SU-DHL-6 (cell line): ENCODE data around the gene INPPL1.

Experiments
- H2AFZ ChIP-seq: fragments of 200-600 bp; sonication (generic); 2 replicates; pipeline ENCODE4 v1.6.1; 2014; ENCODE audit warnings: low read depth, mild to moderate bottlenecking, moderate library complexity, mixed read lengths, antibody characterized with exemption, low read length; ENCODE audit not compliant: severe bottlenecking
- H3F3A ChIP-seq: fragments of 200-600 bp; shearing (Covaris generic); 2 replicates; pipeline ENCODE4 v1.6.0; 2016; ENCODE audit warnings: antibody characterized with exemption, mild to moderate bottlenecking; ENCODE audit not compliant: insufficient read depth
- H3K27ac ChIP-seq: fragments of 200-600 bp; sonication (generic); 2 replicates; pipeline ENCODE4 v1.5.1; 2016; ENCODE audit warnings: low read depth, mild to moderate bottlenecking, low read length, moderate library complexity, mixed read lengths
- H3K27me3 ChIP-seq: fragments of 200-600 bp; sonication (generic), shearing (Covaris generic); 2 replicates; pipeline ENCODE4 v1.6.0; 2014; ENCODE audit warnings: mild to moderate bottlenecking, low read length
- H3K36me3 ChIP-seq: fragments of 200-600 bp; sonication (generic); 2 replicates; pipeline ENCODE4 v1.6.1; 2014; ENCODE audit warnings: mild to moderate bottlenecking, low read length, mixed read lengths
- H3K4me2 ChIP-seq: fragments of 300-600, 200-600 bp; shearing (Covaris generic), sonication (generic); 2 replicates; pipeline ENCODE4 v1.6.0; 2014; ENCODE audit warnings: low read length, low read depth, mild to moderate bottlenecking; ENCODE audit not compliant: poor library complexity, severe bottlenecking
- H3K4me3 ChIP-seq: fragments of 200-600 bp; sonication (generic); 2 replicates; pipeline ENCODE4 v1.5.1; 2014; ENCODE audit warnings: antibody characterized with exemption, low read length, mild to moderate bottlenecking, mixed read lengths; ENCODE audit not compliant: insufficient read depth, poor library complexity, severe bottlenecking
- H3K79me2 ChIP-seq: fragments of 200-600 bp; sonication (generic); 2 replicates; pipeline ENCODE4 v1.6.1; 2014; ENCODE audit warnings: mild to moderate bottlenecking, low read length, moderate library complexity; ENCODE audit not compliant: insufficient read depth
- H3K9ac ChIP-seq: fragments of 200-600 bp; sonication (generic); 2 replicates; pipeline ENCODE4 v1.7.0; 2014; ENCODE audit warnings: mild to moderate bottlenecking, low read length
- H3K9me2 ChIP-seq: fragments of 200-600 bp; sonication (generic); replicated peaks from 2 replicates; pipeline ENCODE4 v1.6.1; 2014; ENCODE audit warnings: low read length; ENCODE audit not compliant: insufficient read depth
- H3K9me3 ChIP-seq: fragments of 200-600 bp; sonication (generic); 2 replicates; pipeline ENCODE4 v1.6.1; 2014; ENCODE audit warnings: low read length, mixed read lengths; ENCODE audit not compliant: insufficient read depth
- H4K20me1 ChIP-seq: fragments of 200-600 bp; sonication (generic); 2 replicates; pipeline ENCODE4 v1.6.1; 2014; ENCODE audit warnings: low read depth, mild to moderate bottlenecking, antibody characterized with exemption, low read length, moderate library complexity, mixed read lengths
- EZH2phosphoT487 ChIP-seq: fragments of 200-600 bp; sonication (generic), shearing (Covaris generic); conservative IDR thresholded peaks from 2 replicates; pipeline ENCODE4 v1.6.1; 2018; ENCODE audit warnings: mild to moderate bottlenecking, antibody characterized with exemption, low read length, moderate library complexity, mixed read lengths
- TF ChIP-seq, protein P1 (sequence below): fragments of 200-600 bp; sonication (generic); IDR thresholded peaks from one replicate; pipeline ENCODE4 v1.5.1; 2017; ENCODE audit warnings: antibody characterized with exemption, mild to moderate bottlenecking, low read length, moderate library complexity; ENCODE audit not compliant: insufficient read depth, poor library complexity, severe bottlenecking

INPPL1 gene

DNA sequence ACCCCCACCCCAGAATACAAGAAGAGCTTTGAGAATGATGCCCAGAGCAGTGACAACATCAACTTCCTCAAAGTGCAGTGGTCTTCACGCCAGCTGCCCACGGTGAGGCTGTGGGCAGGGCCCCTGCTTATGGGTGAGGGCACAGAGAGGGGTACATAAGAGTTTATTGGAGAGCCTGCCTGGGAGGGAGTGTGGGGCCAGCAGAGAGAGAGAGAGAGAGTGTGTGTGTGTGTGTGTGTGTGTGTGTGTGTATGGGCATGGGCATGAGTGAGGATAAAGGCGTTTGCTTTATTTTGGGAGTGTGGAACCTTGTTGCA lies 9.9 kb downstream of the INPPL1 start:
- Histone ChIP-seq H3K79me2 (no peaks in the 10 kb centered on the region), H3K4me3 (no peak overlapping the region), H3K27ac (no peak overlapping the region), H3K36me3 (peaks cover 4% of the 10 kb centered on the region; the same call in 1 of the 2 replicates), H3K27me3 (no peaks in the 10 kb centered on the region), H4K20me1 (no peaks in the 10 kb centered on the region), H2AFZ (no peak overlapping the region), H3K4me2 (no peak overlapping the region), H3K9me3 (no peaks in the 10 kb centered on the region), H3K9ac (no peak overlapping the region), H3K9me2 (no peaks in the 10 kb centered on the region), H3F3A (peaks cover 6% of the 10 kb centered on the region)
- no peak for TF ChIP-seq EZH2phosphoT487
- TF ChIP-seq, protein P1, sequence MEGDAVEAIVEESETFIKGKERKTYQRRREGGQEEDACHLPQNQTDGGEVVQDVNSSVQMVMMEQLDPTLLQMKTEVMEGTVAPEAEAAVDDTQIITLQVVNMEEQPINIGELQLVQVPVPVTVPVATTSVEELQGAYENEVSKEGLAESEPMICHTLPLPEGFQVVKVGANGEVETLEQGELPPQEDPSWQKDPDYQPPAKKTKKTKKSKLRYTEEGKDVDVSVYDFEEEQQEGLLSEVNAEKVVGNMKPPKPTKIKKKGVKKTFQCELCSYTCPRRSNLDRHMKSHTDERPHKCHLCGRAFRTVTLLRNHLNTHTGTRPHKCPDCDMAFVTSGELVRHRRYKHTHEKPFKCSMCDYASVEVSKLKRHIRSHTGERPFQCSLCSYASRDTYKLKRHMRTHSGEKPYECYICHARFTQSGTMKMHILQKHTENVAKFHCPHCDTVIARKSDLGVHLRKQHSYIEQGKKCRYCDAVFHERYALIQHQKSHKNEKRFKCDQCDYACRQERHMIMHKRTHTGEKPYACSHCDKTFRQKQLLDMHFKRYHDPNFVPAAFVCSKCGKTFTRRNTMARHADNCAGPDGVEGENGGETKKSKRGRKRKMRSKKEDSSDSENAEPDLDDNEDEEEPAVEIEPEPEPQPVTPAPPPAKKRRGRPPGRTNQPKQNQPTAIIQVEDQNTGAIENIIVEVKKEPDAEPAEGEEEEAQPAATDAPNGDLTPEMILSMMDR: no peak

DNA sequence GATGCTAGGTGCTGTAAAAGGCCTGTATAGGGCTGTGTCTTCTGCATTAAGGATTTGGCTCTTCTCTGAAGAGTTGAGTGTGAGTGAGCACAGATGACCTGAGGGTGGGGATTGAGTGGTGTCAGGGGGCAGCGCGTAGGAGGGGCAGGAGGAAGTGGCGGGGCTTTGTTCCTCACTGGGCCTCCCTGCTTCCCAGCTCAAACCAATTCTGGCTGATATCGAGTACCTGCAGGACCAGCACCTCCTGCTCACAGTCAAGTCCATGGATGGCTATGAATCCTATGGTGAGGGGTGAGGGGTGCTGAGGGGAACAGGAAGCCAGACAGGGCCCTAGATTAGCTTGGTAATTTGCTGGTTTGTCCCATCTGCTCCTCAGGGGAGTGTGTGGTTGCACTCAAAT lies 10.4 kb downstream of the INPPL1 start:
- H3K9me2 ChIP-seq: no peaks in the 10 kb centered on the region
- no peak overlapping the region for H3K4me3 ChIP-seq
- H3K9me3 ChIP-seq: no peaks in the 10 kb centered on the region
- peaks cover 6% of the 10 kb centered on the region for H3F3A ChIP-seq
- TF ChIP-seq, protein P1: no peak
- no peak for TF ChIP-seq EZH2phosphoT487
- no peaks in the 10 kb centered on the region for H3K79me2 ChIP-seq
- H3K4me2 ChIP-seq: no peak overlapping the region
- H3K27ac ChIP-seq: no peak overlapping the region
- H3K36me3 ChIP-seq: peaks cover 4% of the 10 kb centered on the region; the same call in 1 of the 2 replicates
- no peak overlapping the region for H3K9ac ChIP-seq
- no peak overlapping the region for H2AFZ ChIP-seq
- H3K27me3 ChIP-seq: no peaks in the 10 kb centered on the region
- no peaks in the 10 kb centered on the region for H4K20me1 ChIP-seq

DNA sequence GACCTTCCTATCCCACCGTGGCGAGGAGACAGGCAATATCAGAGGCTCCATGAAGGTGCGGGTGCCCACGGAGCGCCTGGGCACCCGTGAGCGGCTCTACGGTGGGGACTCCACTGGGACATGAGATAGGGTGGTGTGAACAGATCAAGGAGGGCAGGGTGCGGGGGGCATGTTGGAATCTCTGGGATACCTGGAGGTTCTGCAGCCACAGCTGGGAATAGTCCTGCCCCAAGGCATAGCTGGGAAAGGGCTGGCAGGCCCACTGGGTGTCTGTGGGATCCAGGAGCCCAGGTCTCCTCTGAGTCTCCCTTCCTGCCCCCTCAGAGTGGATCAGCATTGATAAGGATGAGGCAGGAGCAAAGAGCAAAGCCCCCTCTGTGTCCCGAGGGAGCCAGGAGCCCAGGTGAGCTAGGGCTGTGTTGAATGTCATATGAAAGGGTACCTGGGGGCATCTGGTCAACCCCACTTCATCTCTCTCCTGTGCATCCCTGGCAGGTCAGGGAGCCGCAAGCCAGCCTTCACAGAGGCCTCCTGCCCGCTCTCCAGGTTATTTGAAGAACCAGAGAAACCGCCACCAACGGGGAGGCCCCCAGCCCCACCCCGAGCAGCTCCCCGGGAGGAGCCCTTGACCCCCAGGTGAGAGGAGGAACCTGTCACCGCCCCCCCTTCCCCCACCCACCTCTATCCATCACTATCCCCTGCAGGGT lies 10.9 kb downstream of the INPPL1 start:
- H3K9ac ChIP-seq: no peak overlapping the region
- no peak overlapping the region for H2AFZ ChIP-seq
- no peaks in the 10 kb centered on the region for H3K9me2 ChIP-seq
- H3K27ac ChIP-seq: no peak overlapping the region
- H3K27me3 ChIP-seq: no peaks in the 10 kb centered on the region
- H3K4me2 ChIP-seq: no peak overlapping the region
- TF ChIP-seq, protein P1: no peak
- H3F3A ChIP-seq: peaks cover 6% of the 10 kb centered on the region
- no peaks in the 10 kb centered on the region for H3K9me3 ChIP-seq
- H3K4me3 ChIP-seq: no peak overlapping the region
- peaks cover 4% of the 10 kb centered on the region; the same call in 1 of the 2 replicates for H3K36me3 ChIP-seq
- no peaks in the 10 kb centered on the region for H3K79me2 ChIP-seq
- H4K20me1 ChIP-seq: no peaks in the 10 kb centered on the region
